Thyroid gland (tissue), 4 donors: ENCODE measurements around the gene ATF1. TPM values are rescaled to one million over a fixed set of nuclear protein-coding genes. Genes with fewer than 3 reads are reported as not detected.

ENCODE experiments used
- DNase-seq, 2 donors: peaks; one replicate each; pipeline ENCODE4 v3.0.0-alpha.2; 2019
- H3K27ac ChIP-seq, 3 donors: fragments of 200-600 bp; sonication (generic); 1 replicate in 2 of 3; 2 replicates in 1 of 3; pipeline ENCODE4 v1.5.1; 2016 to 2019; ENCODE audit warnings: mild to moderate bottlenecking in 1 of 3, moderate library complexity in 1 of 3
- H3K27me3 ChIP-seq: fragments of 200-600 bp; sonication (generic); one replicate; pipeline ENCODE4 v1.5.1; 2019
- H3K36me3 ChIP-seq, 2 donors: fragments of 200-600 bp; sonication (generic); one replicate each; pipeline ENCODE4 v1.5.1; 2016 to 2019
- H3K4me1 ChIP-seq, 2 donors: fragments of 200-600 bp; sonication (generic); one replicate each; pipeline ENCODE4 v1.5.1; 2017 to 2019
- H3K4me3 ChIP-seq, 3 donors: fragments of 200-600 bp; sonication (generic); replicated peaks in 1 of 3; 1 replicate in 2 of 3; 2 replicates in 1 of 3; pipeline ENCODE4 v1.5.1; 2016; ENCODE audit warnings: mild to moderate bottlenecking in 1 of 3
- H3K9me3 ChIP-seq: fragments of 200-600 bp; sonication (generic); one replicate; pipeline ENCODE4 v1.5.1; 2017
- CTCF ChIP-seq, 6 experiments: fragments of 200-600 bp in 3 of 6; fragments of 450-650 bp in 3 of 6; sonication (generic) in 3 of 6; IDR thresholded peaks; one replicate each; pipeline ENCODE4 v1.5.1; 2016 to 2019; ENCODE audit warnings: antibody characterized with exemption in 6 of 6, mild to moderate bottlenecking in 2 of 6, inconsistent platforms in 1 of 6, moderate library complexity in 1 of 6
- POLR2A ChIP-seq, 2 donors: fragments of 450-650 bp; IDR thresholded peaks; one replicate each; pipeline ENCODE4 v1.6.1; 2017; ENCODE audit warnings: antibody characterized with exemption in 2 of 2, mild to moderate bottlenecking in 2 of 2, moderate library complexity in 1 of 2
- WGBS, 2 donors: methylation state at CpG; one replicate each; pipeline ENCODE4 v1.1.5; 2017; 5-methylcytosine and 5-hydroxymethylcytosine counted together
- intact Hi-C: fragments of 100-400 bp; cut with DNase I; formaldehyde crosslinking; loops from one replicate; pipeline ENCODE4 v1.15.1; 2023
- total RNA-seq, 4 donors: library from RNA; depleted of rRNA; stranded (reverse); fragments of >200 nt; gene quantifications; one replicate each; pipeline ENCODE4 v1.2.3, GENCODE V29; 2016

ATF1 gene
- total RNA-seq, 4 donors from 2014 or later, result 19.4 to 37.0 (median 25.5) TPM

GRCh38 chr12:50723865-50724264, 40.0 kb upstream of the ATF1 start:
- H3K27me3 ChIP-seq, result no peaks in the 10 kb centered on the region
- no peaks in the 10 kb centered on the region for H3K9me3 ChIP-seq
- no peak for DNase-seq
- WGBS, 2 donors, result 67% methylated on average over 1 of the region's 1 CpG
- H3K36me3 ChIP-seq, result peaks cover 36 to 42% of the 10 kb centered on the region in 2 donors
- no peak for TF ChIP-seq CTCF (IDR thresholded peaks at IDR 0.05)
- TF ChIP-seq POLR2A (IDR thresholded peaks at IDR 0.05), result no peak
- intact Hi-C loops, result no loop called here
- H3K27ac ChIP-seq, result no peak overlapping the region
- H3K4me1 ChIP-seq, result no peaks in the 10 kb centered on the region
- H3K4me3 ChIP-seq, result no peak overlapping the region

GRCh38 chr12:50725011-50725942, 38.6 kb upstream of the ATF1 start:
- Histone ChIP-seq H3K9me3 (no peaks in the 10 kb centered on the region), H3K36me3 (peaks cover 46 to 54% of the 10 kb centered on the region in 2 donors), H3K4me1 (no peaks in the 10 kb centered on the region), H3K4me3 (no peak overlapping the region), H3K27me3 (no peaks in the 10 kb centered on the region), H3K27ac (no peak overlapping the region)
- 85 to 93% methylated on average over 5 of the region's 5 CpGs for WGBS, 2 donors
- TF ChIP-seq POLR2A (IDR thresholded peaks at IDR 0.05) (no peak), CTCF (IDR thresholded peaks at IDR 0.05) (no peak)
- intact Hi-C loops, result no loop called here
- DNase-seq, result no peak

GRCh38 chr12:50727466-50727865, 36.4 kb upstream of the ATF1 start:
- H3K27ac ChIP-seq, result no peak overlapping the region
- WGBS, 2 donors, result 98 to 100% methylated on average over 2 of the region's 2 CpGs
- intact Hi-C loops, result no loop called here

GRCh38 chr12:50728417-50728816, 35.5 kb upstream of the ATF1 start:
- DNase-seq, result no peak
- Histone ChIP-seq H3K27ac (no peak overlapping the region), H3K4me3 (no peak overlapping the region), H3K4me1 (no peaks in the 10 kb centered on the region), H3K27me3 (no peaks in the 10 kb centered on the region), H3K36me3 (peaks cover 39 to 62% of the 10 kb centered on the region in 2 donors), H3K9me3 (no peaks in the 10 kb centered on the region)
- TF ChIP-seq CTCF (IDR thresholded peaks at IDR 0.05), result no peak
- TF ChIP-seq POLR2A (IDR thresholded peaks at IDR 0.05), result no peak
- intact Hi-C loops, result no loop called here
- 89 to 93% methylated on average over 7 of the region's 7 CpGs for WGBS, 2 donors

More at GRCh38 chr12:50727466-50727865, 36.4 kb upstream of the ATF1 start:
- TF ChIP-seq CTCF (IDR thresholded peaks at IDR 0.05) (no peak), POLR2A (IDR thresholded peaks at IDR 0.05) (no peak)
- Histone ChIP-seq H3K36me3 (peaks cover 43 to 60% of the 10 kb centered on the region in 2 donors), H3K27me3 (no peaks in the 10 kb centered on the region), H3K4me1 (no peaks in the 10 kb centered on the region), H3K4me3 (no peak overlapping the region), H3K9me3 (no peaks in the 10 kb centered on the region)
- no peak for DNase-seq

DNA sequence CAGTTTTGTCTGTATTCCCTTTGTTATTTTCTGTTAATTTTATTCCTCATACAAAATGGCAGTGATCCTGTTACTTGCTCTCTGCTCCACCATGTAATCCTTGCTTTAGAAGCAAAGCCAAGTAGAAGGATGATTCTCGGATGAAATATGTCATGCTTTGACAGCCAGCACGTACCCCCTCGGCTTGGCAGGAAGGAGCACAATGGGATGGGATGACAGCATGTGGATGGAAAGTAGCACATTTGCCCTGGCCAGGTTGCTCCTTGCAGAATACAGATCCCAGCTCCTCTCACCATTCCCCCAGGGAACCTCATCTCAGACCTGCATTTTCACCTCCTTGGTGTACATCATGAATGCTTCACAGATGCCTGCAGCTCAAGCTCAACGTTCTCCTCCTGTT, 35.1 kb upstream of the ATF1 start:
- Histone ChIP-seq H3K4me1 (no peaks in the 10 kb centered on the region), H3K27ac (no peak overlapping the region), H3K4me3 (no peak overlapping the region), H3K27me3 (no peaks in the 10 kb centered on the region), H3K36me3 (peaks cover 35 to 61% of the 10 kb centered on the region in 2 donors), H3K9me3 (no peaks in the 10 kb centered on the region)
- WGBS, 2 donors, result 89 to 93% methylated on average over 4 of the region's 4 CpGs
- no peak for TF ChIP-seq POLR2A (IDR thresholded peaks at IDR 0.05)
- no peak for DNase-seq
- intact Hi-C loops, result no loop called here
